ENCODE results near the gene FBN1. TPM values are rescaled to one million over a fixed set of nuclear protein-coding genes. Genes with fewer than 3 reads are reported as not detected.

The FBN1 gene
- total and polyA plus RNA-seq, 2 of the 13 experiments (the other 11 are each of a cell fraction or from before 2014, with no cell fraction given), result 1.5 to 3.0 TPM

GRCh38 chr15:48527517-48527916 lies 118.0 kb downstream of the FBN1 start:
- H3K4me2 ChIP-seq (ENCODE audit: low read depth, low read length), result no peak overlapping the region
- H3K4me3 ChIP-seq (replicated peaks in 1 of 3; ENCODE audit: insufficient read depth in 1 of 3, low read depth in 2 of 3, low read length in 3 of 3), result no peak overlapping the region
- in situ Hi-C loops (cut with HindIII; ENCODE audit: extremely low pct_ligation_motif_present, low pct_unique_long_range_greater_than_20kb) (no loop called here), intact Hi-C loops (cut with micrococcal nuclease; ENCODE audit: unreplicated experiment) (no loop called here)
- POLR2A ChIA-PET, result no interaction called here
- no peak overlapping the region for H3K9ac ChIP-seq (ENCODE audit: insufficient read depth, low read depth, low read length)
- H3K27ac ChIP-seq (ENCODE audit: extremely low read length, insufficient read depth, low read length), result no peak overlapping the region
- FAIRE-seq (no peak), ATAC-seq (no peak), DNase-seq (ENCODE audit: low spot score) (no peak)
- H3K79me2 ChIP-seq (ENCODE audit: insufficient read depth, low read length), result no peaks in the 10 kb centered on the region
- H3K27me3 ChIP-seq (ENCODE audit: control insufficient read depth in 1 of 2, insufficient read depth in 2 of 2, low read length in 2 of 2), result no peaks in the 10 kb centered on the region
- CTCF ChIA-PET (ENCODE audit: low intra/inter-chr PET ratio, low total read pairs), result no interaction called here
- no peak for TF ChIP-seq ZC3H4 (CRISPR knock-in tag; IDR thresholded peaks at IDR 0.05; ENCODE audit: borderline replicate concordance)
- no peak for TF ChIP-seq ZNF646 (CRISPR knock-in tag; IDR thresholded peaks at IDR 0.05)
- TF ChIP-seq RFX5 (IDR thresholded peaks at IDR 0.05; ENCODE audit: low read depth, low read length), result no peak
- no peak for TF ChIP-seq ZNF383 (CRISPR knock-in tag; IDR thresholded peaks at IDR 0.05; ENCODE audit: borderline replicate concordance)
- TF ChIP-seq, protein P1, sequence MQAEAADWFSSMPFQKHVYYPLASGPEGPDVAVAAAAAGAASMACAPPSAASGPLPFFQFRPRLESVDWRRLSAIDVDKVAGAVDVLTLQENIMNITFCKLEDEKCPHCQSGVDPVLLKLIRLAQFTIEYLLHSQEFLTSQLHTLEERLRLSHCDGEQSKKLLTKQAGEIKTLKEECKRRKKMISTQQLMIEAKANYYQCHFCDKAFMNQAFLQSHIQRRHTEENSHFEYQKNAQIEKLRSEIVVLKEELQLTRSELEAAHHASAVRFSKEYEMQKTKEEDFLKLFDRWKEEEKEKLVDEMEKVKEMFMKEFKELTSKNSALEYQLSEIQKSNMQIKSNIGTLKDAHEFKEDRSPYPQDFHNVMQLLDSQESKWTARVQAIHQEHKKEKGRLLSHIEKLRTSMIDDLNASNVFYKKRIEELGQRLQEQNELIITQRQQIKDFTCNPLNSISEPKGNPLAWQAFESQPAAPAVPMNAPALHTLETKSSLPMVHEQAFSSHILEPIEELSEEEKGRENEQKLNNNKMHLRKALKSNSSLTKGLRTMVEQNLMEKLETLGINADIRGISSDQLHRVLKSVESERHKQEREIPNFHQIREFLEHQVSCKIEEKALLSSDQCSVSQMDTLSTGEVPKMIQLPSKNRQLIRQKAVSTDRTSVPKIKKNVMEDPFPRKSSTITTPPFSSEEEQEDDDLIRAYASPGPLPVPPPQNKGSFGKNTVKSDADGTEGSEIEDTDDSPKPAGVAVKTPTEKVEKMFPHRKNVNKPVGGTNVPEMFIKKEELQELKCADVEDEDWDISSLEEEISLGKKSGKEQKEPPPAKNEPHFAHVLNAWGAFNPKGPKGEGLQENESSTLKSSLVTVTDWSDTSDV (CRISPR knock-in tag; IDR thresholded peaks at IDR 0.05), result no peak
- TF ChIP-seq ZNF773 (CRISPR knock-in tag; IDR thresholded peaks at IDR 0.05; ENCODE audit: borderline replicate concordance), result no peak
- no peak overlapping the region for H2AFZ ChIP-seq (ENCODE audit: low read length)
- H3K36me3 ChIP-seq (replicated peaks in 1 of 2; ENCODE audit: control insufficient read depth in 1 of 2, insufficient read depth in 2 of 2, low read length in 2 of 2), result no peaks in the 10 kb centered on the region
- H4K20me1 ChIP-seq (ENCODE audit: insufficient read depth, low read length), result no peaks in the 10 kb centered on the region
- no TSS peak for BruUV-seq (replicated peaks)
- H3K9me3 ChIP-seq (ENCODE audit: low read length), result no peaks in the 10 kb centered on the region
- H3K4me1 ChIP-seq (ENCODE audit: insufficient read depth, low read length), result no peaks in the 10 kb centered on the region
- WGBS (ENCODE audit: low lambda C conversion rate), result 21% methylated on average over 2 of the region's 2 CpGs
